ENCODE data around the gene SHISAL1.
"Not testable (repeated sequence)": the region's sequence is repeated elsewhere in the genome, so short reads cannot be mapped to it uniquely, and the experiment has no call there.

Gene SHISAL1

DNA sequence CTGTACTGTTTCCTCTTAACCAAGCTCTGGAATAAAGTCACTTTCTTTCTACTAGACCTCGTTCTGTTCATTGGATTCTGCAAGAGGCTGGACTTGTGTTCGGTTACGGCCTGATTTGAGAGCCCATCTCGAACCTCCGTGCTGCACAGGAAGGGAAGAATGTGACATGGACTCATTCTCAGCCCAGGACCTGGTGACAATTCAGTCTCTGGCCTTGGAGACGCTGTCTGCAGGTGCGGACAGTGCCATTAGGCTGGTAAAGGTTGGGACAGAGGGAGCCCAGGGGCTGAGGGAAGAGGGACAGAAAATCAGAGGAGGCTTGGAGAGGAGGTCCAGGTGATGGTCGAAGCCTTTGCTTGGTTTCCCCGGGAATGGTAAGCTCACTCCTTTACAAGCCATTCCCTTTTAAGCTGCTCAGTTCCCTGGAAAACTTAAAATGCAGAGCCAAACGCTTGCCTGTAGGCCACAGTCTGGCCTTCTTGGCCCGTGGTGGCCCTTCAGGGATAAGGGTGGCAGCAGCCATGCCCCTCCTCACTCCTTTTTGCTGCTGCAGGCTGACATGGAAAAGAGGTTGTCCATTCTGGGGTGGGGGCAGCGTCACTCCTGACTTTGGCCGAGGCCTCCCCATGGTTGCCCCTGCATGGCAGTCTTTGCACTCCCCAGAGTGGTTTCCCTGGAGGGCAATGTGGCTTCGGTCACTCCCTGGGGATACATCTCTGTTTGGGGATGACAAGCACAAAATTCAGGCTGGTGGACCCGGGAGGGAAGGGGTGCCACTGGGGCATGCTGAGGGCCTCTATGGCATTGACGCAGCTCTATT lies 52.3 kb downstream of the SHISAL1 start:
- DNase-seq (ENCODE audit: low read depth), result no peak

DNA sequence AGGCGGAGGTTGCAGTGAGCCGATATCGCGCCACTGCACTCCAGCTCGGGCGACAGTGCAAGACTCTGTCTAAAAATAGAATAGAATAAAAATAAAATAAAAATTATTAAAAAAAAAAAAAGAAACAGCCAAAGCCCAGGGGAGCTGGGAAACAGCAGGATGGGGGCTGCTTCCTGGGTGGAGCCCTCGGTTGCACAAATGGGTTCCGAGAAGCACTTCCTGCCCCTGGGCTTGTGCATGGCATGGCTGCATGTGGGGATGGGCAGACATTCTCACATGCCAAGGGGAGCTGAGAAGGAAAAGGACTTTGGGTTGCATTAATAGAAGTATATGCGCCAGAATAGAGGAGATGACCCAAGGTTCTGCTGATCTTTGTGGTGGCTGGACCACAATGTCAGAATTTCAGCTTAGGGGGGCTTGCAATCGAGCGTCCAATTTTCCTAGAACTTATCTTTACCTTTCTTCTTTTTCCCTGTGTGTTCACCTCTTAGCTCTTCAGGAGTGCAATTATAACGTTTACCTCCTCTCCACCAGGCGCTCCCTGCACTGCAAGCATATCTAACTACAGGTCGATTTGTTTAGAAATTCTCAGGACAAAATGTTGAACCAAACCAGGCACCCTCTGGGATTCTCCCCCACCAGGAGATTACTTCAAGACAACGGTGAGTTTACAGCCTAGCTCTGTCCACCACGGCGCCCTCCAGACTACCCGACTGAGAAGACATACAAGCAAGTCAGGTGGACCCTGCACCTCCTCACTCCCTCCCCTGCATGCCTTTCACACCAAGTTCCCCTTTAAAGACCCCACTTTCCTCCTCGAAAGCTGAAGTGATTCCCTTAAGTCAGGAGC lies 53.2 kb downstream of the SHISAL1 start:
- no peak for DNase-seq (ENCODE audit: low read depth)

DNA sequence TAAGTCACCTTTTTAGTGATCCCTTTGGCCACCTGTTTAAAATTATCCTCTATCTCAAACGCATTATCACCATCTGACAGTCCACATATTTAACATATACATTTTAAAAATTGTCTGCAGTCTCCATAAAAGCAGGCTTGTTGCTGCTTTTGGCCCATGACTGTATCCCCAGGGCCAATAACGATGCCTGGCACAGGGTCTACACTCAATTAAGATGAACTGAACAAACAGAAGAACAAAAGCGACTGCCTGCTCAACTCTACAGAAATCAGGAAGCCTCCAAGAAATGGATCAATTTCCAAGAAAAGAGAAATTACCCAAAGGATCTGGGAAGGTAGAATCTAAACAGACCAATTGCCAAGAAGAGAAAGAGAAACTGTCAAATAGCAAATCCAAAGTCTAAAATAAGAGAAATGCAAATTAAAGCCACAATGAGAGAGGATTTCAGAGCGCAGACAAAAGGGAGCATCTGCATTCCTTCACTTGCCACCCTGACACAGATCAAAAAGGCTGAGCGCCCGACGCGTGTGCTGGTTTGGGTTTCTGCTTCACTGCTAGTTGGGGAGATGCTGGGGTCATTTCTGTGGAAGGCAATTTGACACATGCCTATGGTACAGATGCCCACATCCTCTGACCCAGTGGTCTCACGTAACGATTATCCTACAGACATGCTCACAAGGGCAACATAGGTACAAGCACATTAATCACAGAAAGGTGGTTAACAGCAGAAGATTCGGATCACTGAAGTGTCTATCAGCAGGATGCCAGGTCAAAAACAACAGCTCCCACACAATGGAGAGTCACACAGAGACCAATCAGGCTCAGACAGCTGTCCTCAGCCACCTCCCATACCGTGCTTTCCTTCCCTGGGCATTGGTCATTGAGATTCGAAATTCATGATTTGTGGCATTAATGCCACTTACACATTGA lies 55.9 kb downstream of the SHISAL1 start:
- no peak for DNase-seq (ENCODE audit: low read depth)

DNA sequence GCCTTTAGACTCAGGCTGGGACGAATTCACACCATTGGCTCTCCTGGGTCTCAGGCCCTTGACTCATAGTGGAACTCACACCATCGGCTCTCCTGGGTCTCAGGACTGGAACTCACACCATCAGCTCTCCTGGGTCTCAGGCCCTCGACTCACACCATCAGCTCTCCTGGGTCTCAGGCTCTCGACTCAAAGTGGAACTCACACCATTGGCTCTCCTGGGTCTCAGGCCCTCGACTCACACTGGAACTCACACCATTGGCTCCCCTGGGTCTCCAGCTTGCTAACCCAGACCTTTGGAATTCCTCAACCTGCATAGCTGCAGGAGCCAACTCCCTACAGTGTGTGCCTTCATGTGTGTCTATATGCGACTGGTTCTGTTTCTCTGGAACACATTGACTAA lies 56.7 kb downstream of the SHISAL1 start:
- DNase-seq (ENCODE audit: low read depth), result no peak

DNA sequence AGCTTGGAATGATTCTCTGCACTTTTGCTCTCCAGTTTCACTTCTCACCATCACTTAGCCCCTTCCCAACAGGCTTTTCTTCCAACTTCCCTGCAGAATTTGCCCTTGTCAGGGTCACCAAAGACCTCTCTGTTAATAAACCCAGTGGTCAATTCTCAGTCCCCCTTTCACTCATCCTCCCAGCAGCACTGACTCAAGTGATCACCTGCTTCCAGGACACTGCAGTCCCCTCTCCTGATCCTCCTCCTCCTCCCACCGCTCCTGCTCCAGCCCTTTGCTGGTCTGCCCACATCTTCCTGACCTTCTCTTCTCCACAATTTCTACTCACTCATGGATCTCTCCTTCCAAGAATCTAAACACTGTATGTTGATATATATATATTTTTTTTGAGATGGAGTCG lies 57.9 kb downstream of the SHISAL1 start:
- no peak for DNase-seq (ENCODE audit: low read depth)

DNA sequence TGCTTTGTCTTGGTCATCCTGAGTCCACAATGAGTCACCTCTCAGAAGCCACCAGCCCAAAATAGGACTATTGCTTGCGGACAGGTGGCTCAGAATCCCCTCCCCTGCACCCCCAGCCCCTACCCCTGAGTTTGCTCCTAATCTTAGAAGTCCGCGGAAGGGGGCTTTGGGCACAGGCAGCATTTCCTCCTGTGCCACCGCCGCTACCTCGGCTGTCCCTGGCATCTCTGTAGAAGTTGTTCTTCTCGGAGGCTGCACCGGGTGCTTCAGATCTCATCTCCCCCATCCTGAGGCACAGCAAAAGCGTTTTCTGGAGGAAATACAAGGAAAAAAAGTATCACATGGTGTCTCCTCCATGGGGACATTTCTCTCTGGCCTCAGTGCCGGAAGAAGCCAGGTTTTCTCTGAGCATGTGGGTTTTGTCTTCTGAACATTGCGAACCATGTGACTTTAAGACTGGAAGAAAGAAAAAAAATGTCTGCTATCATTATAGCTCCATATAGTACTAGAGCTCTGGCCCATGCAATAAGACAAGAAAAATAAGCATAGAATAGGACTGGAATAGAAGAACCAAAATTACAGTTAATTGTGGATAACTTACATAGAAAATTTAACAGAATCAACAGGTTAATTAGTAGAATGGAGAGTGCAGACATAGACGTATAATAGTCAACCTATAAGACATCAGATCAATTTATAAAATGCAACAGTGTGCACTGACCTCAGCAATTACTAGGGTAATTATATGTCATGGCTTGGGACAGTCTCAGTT lies 63.2 kb downstream of the SHISAL1 start:
- DNase-seq (ENCODE audit: low read depth), result no peak

DNA sequence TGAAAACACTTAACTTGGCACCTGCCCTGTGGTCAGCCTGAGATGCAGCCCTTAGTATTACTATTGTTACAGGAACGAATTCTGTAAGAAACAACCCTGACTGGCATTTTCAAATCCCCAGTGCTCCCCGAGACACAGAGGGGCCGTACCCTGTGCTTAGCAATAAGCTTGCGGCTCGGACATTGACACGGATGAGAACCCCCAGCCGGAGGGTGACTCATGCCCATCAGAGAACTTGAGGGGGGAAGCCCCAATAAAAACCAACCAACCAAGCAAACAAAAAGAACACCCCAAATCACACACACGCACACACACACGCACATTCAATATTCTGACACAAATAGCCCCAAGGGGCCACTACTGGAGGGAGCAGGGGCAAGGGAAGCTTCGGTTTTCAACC lies 63.8 kb downstream of the SHISAL1 start:
- no peak for DNase-seq (ENCODE audit: low read depth)

DNA sequence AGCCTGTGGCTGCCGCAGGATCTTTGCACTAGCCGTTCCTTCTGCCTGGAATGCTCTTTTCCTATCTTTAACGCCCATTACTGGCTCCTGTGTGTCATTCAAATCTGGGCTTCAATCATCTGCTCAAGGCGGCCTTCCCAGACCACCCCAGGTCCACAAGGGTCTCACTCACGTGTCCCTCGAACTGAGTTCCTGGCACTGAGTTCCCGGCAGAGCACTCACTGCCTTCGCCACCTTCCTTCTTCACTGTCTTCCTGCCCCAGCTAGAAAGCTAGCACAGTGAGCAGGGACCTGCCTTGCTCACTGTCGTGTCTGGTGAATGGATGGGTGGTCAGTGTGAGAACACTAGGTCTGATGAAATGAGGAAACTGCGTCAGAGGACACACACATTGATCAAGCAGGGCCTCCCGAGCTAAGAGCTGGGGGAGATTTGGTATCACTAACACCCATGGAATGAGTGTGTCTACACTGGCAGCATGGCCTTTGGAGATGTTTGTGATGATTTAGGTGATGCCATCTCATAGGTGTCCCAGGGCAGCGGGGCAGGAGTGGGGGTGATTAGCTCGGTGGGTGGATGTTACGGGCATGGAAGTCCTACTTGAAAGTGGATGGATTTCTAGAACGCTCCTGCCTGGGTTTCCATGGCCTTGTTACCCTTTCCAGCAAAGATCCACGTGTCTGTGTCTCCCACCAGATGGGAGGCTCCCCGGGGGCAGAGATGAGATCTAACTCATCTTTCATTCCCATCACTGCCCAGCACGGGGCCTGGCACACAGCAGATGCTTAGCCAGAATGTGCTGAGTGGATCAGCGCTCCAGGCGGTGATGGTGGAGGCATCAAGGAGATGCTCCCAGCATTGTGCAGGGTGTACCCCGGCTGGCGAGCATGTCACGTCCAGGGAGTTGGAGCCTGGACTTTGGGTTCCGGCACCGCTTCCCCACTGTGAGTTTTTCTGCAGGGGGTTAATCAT lies 64.5 kb downstream of the SHISAL1 start:
- no peak for DNase-seq (ENCODE audit: low read depth)

DNA sequence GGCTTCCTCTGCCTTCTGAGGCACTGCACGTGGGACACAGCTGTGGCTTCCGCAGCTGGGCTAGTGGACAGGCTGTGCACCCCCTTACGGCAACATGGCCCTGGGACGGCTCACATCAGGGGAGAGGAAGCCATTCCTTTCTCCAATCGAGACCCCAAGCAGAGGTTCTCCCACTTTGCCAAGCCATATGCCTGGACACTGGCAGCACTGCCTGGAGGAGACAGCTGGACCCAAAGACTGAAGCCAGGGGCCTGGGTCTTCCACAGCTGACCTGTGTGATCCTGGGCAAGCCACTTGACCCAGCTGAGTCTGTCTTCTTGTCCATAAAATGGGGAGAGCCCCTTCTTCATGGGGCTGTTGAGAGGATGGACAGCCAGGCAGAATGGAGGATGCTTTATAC lies 65.4 kb downstream of the SHISAL1 start:
- DNase-seq (ENCODE audit: low read depth), result no peak

DNA sequence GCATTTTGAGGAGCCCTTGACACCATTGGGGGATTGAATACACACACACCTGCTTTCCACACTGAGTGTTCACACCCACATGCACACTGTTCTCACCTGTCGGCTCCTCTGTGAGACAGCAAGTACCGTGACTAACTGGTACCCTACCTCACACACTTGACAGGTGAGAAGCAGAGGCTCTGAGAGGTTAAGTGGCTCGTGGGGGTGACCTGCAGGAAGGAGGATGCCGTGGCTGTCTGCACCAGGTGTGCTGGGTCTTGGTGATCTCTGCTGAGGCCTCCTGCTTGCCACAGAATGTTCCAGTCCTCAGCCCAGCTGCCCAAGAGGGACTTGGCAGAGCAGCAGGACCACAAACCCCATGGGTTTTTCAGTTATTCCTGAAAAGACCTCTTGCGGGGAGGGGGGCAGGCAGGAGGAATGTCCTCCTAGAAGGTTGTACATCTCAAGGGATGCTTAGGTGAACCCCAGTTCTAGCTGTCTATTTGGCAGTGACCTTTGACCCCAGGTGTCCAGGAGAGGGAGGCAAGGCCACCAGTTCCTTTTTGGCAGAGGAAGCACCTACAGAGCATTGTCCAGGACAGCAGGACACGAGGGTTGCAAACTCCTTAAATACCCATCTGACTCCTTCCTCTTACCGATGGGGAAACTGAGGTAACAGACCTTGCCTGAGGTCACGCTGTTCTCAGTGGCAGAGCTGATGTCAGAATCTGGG lies 66.0 kb downstream of the SHISAL1 start:
- DNase-seq (ENCODE audit: low read depth), result no peak

DNA sequence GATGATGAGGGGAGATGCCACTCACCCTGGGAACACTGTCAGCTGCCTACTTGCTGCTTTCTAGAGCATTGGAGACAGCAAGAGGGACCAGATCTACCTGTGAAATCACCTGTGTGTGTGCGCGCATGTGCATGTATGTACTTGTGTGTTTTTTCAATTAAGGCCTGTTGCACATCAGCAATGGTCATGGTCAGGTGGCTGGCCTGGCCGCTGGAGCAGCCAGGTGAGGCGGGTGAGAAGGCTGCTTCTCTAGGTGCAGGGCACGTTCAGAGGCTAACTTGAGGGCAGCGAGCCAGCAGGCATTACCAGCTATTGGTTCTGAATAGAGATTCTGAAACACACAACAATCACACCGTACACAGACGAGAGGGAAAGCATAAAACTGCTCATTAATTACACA lies 66.9 kb downstream of the SHISAL1 start:
- no peak for DNase-seq (ENCODE audit: low read depth)

DNA sequence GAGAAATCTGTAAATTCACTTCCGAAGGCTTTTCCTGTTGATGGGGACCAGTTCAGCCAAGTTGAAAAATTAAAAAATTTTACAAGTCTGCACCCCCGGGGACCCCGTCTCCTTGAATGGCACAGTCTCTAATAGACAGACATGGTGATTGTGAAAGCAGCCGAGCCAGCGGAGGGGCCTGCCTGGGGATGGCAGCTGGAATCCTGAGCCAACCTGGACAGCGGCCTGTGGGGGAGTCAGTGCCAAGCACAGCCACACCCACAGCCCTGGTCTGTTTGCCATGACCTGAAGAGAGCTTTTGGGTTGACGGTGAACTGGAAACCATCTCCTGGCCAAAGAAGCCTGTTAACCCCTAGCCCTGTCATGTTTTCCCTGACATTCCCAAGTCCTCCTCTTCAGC lies 67.3 kb downstream of the SHISAL1 start:
- no peak for DNase-seq (ENCODE audit: low read depth)

DNA sequence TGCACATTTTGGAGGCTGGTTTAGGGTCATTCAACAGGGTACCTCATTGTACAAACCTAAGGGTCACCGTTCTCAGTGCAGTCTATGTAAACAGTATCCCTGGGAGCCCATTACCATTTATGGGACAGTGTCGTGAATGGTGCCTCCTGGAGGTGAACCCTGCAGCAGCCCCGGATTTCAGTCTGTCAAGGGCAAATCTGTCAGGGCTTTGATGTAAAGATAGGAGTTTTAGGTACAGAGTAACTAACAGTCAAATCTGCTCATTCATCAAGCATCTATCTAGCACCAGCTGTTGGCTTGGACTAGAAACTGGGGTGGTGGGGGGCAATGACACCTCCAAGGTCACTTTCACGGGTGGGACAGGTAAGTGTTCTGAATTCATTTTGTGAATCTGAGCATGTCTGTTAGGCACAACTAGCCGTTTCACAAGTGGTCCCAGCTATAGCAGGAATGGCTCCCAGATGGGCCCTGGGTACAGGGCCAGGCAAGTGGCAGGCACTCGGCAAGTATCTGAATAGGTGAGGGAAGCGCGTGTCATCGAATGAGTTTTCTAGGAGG lies 68.4 kb downstream of the SHISAL1 start:
- no peak for DNase-seq (ENCODE audit: low read depth)

DNA sequence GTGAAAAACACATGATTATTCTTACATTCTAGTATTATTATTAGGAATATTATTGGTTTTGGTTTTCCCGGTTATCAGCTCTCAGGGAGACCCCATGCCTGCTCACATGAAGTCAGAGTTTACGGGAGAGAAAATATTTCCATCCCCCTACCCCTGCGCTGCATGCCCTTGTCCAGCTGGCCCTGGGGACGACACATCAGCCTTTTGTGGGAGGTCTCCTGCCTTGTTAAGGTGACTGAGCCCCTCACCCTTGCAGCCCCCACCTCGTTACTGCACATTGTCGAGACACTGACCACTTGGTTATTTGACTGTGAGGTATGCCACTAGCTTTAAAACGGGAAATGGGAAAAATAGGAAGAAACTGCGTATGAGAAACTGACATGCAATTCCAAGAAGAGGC lies 69.0 kb downstream of the SHISAL1 start:
- no peak for DNase-seq (ENCODE audit: low read depth)

DNA sequence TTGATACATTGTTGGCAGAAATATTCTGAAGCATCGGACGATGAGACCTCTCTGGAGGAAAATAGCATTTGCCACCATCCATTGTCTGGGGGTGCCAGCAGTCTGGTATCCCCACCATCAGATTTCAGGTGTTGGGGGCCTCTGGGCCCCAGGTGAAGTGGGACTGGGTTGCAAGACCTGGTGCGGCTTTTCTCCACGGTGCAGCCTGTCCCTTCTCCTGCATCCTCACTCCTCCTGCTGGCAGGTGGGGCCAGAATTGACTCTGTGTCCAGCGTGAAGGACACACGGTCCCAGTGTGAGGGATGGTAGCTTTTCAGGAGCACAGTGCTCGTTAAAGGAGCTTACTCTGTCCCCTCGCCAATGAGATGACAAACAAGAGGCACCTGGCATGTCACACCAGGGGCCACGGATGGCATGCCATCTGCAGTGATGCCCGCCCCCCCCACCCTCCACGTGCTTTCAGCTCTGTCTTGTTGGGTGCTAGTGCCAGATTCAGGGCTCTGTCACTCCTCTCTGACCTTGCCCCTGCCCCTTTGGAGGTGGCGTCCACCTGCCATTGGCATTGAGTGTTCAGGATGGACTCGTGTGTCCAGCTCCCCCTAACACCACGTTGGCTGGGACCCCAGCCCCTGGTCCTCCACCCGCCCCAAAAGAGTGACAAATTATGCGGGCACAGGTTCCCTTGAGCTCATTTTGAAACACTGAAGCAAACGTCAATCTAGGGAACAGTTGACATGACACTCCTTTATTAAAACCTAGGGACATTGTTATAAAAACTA lies 69.6 kb downstream of the SHISAL1 start:
- DNase-seq (ENCODE audit: low read depth), result no peak

DNA sequence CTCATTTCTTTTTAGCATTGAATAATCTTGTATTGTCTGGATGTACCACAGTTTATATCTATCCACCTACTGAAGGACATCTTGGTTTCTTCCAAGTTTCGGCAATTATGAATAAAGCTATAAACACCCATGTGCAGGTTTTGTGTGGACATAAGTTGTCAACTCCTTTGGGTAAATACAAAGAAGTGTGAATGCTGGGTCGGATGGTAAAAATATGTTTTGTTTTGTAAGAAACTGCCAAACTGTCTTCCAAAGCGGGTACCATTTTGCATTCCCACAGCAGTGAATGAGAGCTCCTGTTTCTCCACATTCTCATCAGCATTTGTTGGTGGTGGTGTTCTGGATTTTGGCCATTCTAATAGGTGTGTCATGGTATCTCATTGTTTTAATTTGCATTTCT lies 71.6 kb downstream of the SHISAL1 start:
- DNase-seq (ENCODE audit: low read depth), result not testable (repeated sequence)

DNA sequence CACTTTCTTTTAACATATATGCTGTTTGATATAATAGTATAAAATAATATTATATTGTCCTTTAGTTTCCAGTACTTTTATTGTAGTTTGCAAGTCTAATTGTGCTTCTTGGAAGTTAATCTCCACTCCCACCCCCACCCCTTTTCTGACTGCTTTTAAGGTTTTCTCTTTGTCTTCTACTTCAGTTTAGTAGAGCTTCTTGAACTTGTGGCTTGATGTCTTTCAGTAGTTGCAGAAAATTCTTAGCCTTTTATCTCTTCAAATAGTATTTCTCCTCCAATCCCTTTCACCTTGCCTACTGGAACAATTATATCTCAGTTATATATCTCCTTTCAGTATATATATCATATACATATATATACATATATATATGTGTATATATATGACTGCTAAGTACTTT lies 75.5 kb downstream of the SHISAL1 start:
- no peak for DNase-seq (ENCODE audit: low read depth)

DNA sequence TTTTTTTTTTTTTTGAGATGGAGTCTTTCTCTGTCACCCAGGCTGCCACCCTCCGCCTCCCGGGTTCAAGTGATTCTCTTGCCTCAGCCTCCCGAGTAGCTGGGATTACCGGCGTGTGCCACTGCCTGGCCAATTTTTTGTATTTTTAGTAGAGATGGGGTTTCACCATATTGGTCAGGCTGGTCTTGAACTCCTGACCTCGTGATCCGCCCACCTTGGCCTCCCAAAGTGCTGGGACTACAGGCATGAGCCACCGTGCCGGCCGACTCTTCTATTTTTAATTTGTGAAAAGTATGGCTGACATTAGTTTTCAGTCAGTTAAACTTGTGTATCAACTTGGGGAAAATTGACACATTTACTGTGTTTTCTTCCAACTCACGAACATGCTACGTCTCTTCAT lies 78.4 kb downstream of the SHISAL1 start:
- not testable (repeated sequence) for DNase-seq (ENCODE audit: low read depth)

Data from HS-27A (cell line).